ENCODE results near the gene TMPRSS13.

DNA sequence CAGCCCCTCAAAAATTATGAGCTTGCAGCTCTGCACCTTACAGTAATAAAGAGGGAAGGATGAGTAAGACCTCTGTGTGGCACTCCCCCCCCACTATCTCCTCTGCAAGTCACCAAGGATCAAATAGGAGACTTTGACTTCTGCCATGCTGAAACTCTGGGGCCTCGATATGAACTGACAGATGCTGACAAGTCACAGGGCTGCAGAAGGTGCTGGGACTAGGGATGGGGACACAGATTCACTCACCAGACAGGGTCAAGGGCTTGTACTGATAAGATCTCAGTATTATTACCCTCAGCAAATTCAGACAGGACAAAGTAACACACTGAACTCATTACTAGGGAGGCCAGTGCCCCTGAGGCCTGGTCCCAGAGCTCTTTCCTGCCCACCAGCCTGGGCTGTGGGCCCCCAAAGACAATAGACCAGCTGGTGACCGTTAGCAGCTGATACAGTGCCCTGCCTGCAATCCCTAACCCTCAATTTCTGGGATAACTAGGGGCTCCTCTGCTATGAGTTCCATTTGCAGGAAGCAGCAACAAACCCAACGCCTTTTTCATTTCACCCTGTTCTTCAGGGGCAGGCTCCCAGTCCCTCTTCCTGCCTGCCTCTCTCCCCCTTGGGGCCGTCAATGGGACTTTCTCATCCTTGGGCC is 20.1 kb downstream of the TMPRSS13 start:
- TF ChIP-seq SREBF2 (IDR thresholded peaks at IDR 0.05) (no peak), HOXA7 (CRISPR knock-in tag; IDR thresholded peaks at IDR 0.05) (no peak), NR3C1 (IDR thresholded peaks at IDR 0.05) (no peak)
- TF ChIP-seq, protein P1, sequence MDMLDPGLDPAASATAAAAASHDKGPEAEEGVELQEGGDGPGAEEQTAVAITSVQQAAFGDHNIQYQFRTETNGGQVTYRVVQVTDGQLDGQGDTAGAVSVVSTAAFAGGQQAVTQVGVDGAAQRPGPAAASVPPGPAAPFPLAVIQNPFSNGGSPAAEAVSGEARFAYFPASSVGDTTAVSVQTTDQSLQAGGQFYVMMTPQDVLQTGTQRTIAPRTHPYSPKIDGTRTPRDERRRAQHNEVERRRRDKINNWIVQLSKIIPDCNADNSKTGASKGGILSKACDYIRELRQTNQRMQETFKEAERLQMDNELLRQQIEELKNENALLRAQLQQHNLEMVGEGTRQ (IDR thresholded peaks at IDR 0.05): no peak
- TF ChIP-seq, protein P2, sequence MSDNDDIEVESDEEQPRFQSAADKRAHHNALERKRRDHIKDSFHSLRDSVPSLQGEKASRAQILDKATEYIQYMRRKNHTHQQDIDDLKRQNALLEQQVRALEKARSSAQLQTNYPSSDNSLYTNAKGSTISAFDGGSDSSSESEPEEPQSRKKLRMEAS (IDR thresholded peaks at IDR 0.05): no peak
- TF ChIP-seq, protein P3, sequence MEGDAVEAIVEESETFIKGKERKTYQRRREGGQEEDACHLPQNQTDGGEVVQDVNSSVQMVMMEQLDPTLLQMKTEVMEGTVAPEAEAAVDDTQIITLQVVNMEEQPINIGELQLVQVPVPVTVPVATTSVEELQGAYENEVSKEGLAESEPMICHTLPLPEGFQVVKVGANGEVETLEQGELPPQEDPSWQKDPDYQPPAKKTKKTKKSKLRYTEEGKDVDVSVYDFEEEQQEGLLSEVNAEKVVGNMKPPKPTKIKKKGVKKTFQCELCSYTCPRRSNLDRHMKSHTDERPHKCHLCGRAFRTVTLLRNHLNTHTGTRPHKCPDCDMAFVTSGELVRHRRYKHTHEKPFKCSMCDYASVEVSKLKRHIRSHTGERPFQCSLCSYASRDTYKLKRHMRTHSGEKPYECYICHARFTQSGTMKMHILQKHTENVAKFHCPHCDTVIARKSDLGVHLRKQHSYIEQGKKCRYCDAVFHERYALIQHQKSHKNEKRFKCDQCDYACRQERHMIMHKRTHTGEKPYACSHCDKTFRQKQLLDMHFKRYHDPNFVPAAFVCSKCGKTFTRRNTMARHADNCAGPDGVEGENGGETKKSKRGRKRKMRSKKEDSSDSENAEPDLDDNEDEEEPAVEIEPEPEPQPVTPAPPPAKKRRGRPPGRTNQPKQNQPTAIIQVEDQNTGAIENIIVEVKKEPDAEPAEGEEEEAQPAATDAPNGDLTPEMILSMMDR (IDR thresholded peaks at IDR 0.05): no peak

Data from A549 (cell line).